Nephron (organoid): Measurements from ENCODE around the gene ZNF302.

ENCODE experiments used
- H3K27ac Mint-ChIP-seq, 3 experiments: 2 replicates each; pipeline ENCODE4 v1.8.0; 2020; ENCODE audit warnings: mixed read lengths in 3 of 3, mild to moderate bottlenecking in 2 of 3, moderate library complexity in 1 of 3
- H3K27me3 Mint-ChIP-seq: 2 replicates; pipeline ENCODE4 v1.8.0; 2021; ENCODE audit warnings: low read depth, mild to moderate bottlenecking, moderate library complexity, mixed read lengths
- H3K36me3 Mint-ChIP-seq: 2 replicates; pipeline ENCODE4 v1.8.0; 2020; ENCODE audit warnings: low read depth, mixed read lengths
- H3K4me1 Mint-ChIP-seq: 2 replicates; pipeline ENCODE4 v1.8.0; 2020; ENCODE audit warnings: mixed read lengths
- H3K4me3 Mint-ChIP-seq, 3 experiments: 2 replicates each; pipeline ENCODE4 v1.8.0; 2020; ENCODE audit warnings: mild to moderate bottlenecking in 3 of 3, mixed read lengths in 3 of 3, moderate library complexity in 2 of 3
- H3K9me3 Mint-ChIP-seq: 2 replicates; pipeline ENCODE4 v1.8.0; 2020; ENCODE audit warnings: mixed read lengths
- CTCF ChIP-seq, 3 experiments: fragments of 200-600 bp; sonication (generic); IDR thresholded peaks; one replicate each; pipeline ENCODE4 v1.5.0; 2021; ENCODE audit warnings: antibody characterized with exemption in 3 of 3; ENCODE audit not compliant: unreplicated experiment in 3 of 3

Gene ZNF302

GRCh38 chr19:34686455-34686854, 9.0 kb downstream of the ZNF302 start:
- H3K9me3 Mint-ChIP-seq, result peaks cover 65% of the 10 kb centered on the region
- no peaks in the 10 kb centered on the region for H3K27me3 Mint-ChIP-seq
- no peak overlapping the region for H3K27ac Mint-ChIP-seq
- TF ChIP-seq CTCF (IDR thresholded peaks at IDR 0.05; ENCODE audit: unreplicated experiment in 3 of 3), result no peak
- H3K36me3 Mint-ChIP-seq, result peaks cover 60% of the 10 kb centered on the region
- H3K4me3 Mint-ChIP-seq, result no peak overlapping the region
- H3K4me1 Mint-ChIP-seq, result no peaks in the 10 kb centered on the region

- Mint-ChIP-seq H3K9me3 (peaks cover 63% of the 10 kb centered on the region), H3K27ac (no peak overlapping the region), H3K36me3 (peaks cover 52% of the 10 kb centered on the region), H3K4me3 (no peak overlapping the region), H3K4me1 (no peaks in the 10 kb centered on the region), H3K27me3 (no peaks in the 10 kb centered on the region)
- no peak for TF ChIP-seq CTCF (IDR thresholded peaks at IDR 0.05; ENCODE audit: unreplicated experiment in 3 of 3)
These were observed 9.9 kb downstream of the ZNF302 start for GRCh38 chr19:34687348-34687747.

GRCh38 chr19:34688592-34688991, 11.1 kb downstream of the ZNF302 start:
- H3K4me1 Mint-ChIP-seq, result no peaks in the 10 kb centered on the region
- no peak overlapping the region for H3K27ac Mint-ChIP-seq
- H3K9me3 Mint-ChIP-seq, result peaks cover 54% of the 10 kb centered on the region
- no peaks in the 10 kb centered on the region for H3K27me3 Mint-ChIP-seq
- H3K36me3 Mint-ChIP-seq, result peaks cover 39% of the 10 kb centered on the region
- no peak for TF ChIP-seq CTCF (IDR thresholded peaks at IDR 0.05; ENCODE audit: unreplicated experiment in 3 of 3)
- H3K4me3 Mint-ChIP-seq, result no peak overlapping the region

DNA sequence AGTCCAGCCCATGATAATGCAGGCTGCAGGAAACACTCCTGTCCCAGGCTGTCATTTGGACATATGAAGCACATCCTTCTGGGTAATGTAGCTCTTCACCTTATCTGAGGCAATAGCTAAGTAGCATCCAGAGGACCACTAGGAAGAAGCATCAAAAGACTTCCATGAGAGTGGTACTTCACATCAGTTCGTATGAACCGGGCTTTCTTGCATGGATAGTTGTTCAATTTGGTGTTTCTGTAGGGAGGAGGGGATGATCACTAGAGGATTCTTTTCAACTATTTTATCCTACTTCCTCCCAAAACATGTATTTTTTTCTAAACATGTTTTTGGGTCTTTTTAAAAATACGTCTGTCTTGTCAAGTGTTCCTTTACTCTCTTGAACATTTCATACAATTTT, 12.9 kb downstream of the ZNF302 start:
- Mint-ChIP-seq H3K4me1 (no peaks in the 10 kb centered on the region), H3K27ac (no peak overlapping the region), H3K36me3 (peaks cover 21% of the 10 kb centered on the region), H3K27me3 (no peaks in the 10 kb centered on the region), H3K4me3 (no peak overlapping the region), H3K9me3 (peaks cover 45% of the 10 kb centered on the region)
- no peak for TF ChIP-seq CTCF (IDR thresholded peaks at IDR 0.05; ENCODE audit: unreplicated experiment in 3 of 3)

DNA sequence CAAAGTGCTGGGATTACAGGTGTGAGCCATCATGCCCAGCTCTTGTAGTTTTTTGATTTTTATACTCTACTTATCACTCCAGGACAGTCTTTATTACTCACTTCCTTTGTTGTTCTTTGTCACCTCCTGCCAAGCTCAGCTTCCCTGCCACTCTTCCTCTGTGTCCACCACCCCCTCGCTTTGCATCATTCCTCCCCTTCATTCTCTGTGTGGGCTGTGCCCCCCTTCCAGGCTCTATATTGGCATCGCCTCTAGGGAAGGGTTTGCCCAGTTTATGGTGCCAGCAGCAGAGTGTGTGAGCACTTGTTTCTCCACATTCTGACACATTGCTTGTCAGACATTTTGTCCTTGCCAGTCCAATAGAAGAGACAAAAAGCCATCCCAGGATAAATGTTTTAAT, 15.1 kb downstream of the ZNF302 start:
- Mint-ChIP-seq H3K4me1 (no peaks in the 10 kb centered on the region), H3K36me3 (no peaks in the 10 kb centered on the region)
- TF ChIP-seq CTCF (IDR thresholded peaks at IDR 0.05; ENCODE audit: unreplicated experiment in 3 of 3), result no peak

DNA sequence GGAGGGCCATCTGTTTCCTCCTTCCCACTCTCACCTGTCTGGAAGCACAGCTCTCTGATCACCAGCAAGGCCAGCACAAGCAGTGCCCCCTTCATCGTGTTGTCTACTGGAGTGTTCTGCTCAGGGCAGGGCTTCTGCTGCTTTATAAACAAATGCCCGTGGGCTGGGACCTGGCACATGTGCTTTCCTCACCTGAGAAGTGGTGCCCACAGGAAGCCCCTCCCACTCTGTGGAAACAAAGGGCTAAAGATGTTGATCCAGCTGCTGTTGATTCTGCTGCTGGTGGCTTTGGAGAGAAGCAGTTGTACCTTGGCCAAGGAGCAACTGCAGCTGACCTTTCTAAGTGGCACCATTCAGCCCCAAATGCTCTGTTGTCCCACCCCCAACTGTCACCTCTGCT, 30.2 kb downstream of the ZNF302 start:
- Mint-ChIP-seq H3K9me3 (peaks cover 52% of the 10 kb centered on the region), H3K27me3 (no peaks in the 10 kb centered on the region)

More for the DNA sequence above, 15.1 kb downstream of the ZNF302 start:
- H3K27ac Mint-ChIP-seq, result no peak overlapping the region
- H3K27me3 Mint-ChIP-seq, result no peaks in the 10 kb centered on the region
- H3K9me3 Mint-ChIP-seq, result peaks cover 25% of the 10 kb centered on the region
- H3K4me3 Mint-ChIP-seq, result no peak overlapping the region

More for the DNA sequence above, 30.2 kb downstream of the ZNF302 start:
- H3K36me3 Mint-ChIP-seq, result no peaks in the 10 kb centered on the region
- no peak overlapping the region for H3K4me3 Mint-ChIP-seq
- no peaks in the 10 kb centered on the region for H3K4me1 Mint-ChIP-seq
- no peak overlapping the region for H3K27ac Mint-ChIP-seq
- no peak for TF ChIP-seq CTCF (IDR thresholded peaks at IDR 0.05; ENCODE audit: unreplicated experiment in 3 of 3)
